ENCODE data around the gene JARID2.

GRCh38 chr6:15294504-15294903, 48.6 kb downstream of the JARID2 start:
- TF ChIP-seq CTCF (optimal IDR thresholded peaks at IDR 0.05 in 1 of 3, IDR thresholded peaks at IDR 0.05 in 1 of 3, conservative IDR thresholded peaks at IDR 0.05 in 1 of 3; ENCODE audit: extremely low read depth in 1 of 3, insufficient read depth in 2 of 3, low read length in 3 of 3) = no peak
- TF ChIP-seq EZH2 (IDR thresholded peaks at IDR 0.05; ENCODE audit: low read length) = no peak

Data from keratinocyte (primary cell).